MM.1S (cell line): ENCODE data around the gene MXI1.
"Not testable (repeated sequence)": the region's sequence is repeated elsewhere in the genome, so short reads cannot be mapped to it uniquely, and the experiment has no call there.

Source experiments
- DNase-seq: peaks from one replicate; pipeline ENCODE4 v3.0.0-alpha.2; 2015
- H2AFZ ChIP-seq: fragments of 300-600 bp; sonication (generic); 2 replicates; pipeline ENCODE4 v1.6.0; 2016; ENCODE audit warnings: antibody characterized with exemption, low read length
- H3F3A ChIP-seq: fragments of 300-600 bp; sonication (generic); 2 replicates; pipeline ENCODE4 v1.6.1; 2016; ENCODE audit warnings: mild to moderate bottlenecking, antibody characterized with exemption, low read length, moderate library complexity, mixed read lengths; ENCODE audit not compliant: insufficient read depth
- H3K27ac ChIP-seq: fragments of 300-600 bp; sonication (generic); 2 replicates; pipeline ENCODE4 v1.5.1; 2016; ENCODE audit warnings: mild to moderate bottlenecking, low read length
- H3K27me3 ChIP-seq: fragments of 300-600 bp; sonication (generic); replicated peaks from 2 replicates; pipeline ENCODE4 v1.6.0; 2016; ENCODE audit warnings: low read length; ENCODE audit not compliant: insufficient read depth
- H3K36me3 ChIP-seq: fragments of 300-600 bp; sonication (generic); replicated peaks from 2 replicates; pipeline ENCODE4 v1.6.1; 2016; ENCODE audit warnings: mild to moderate bottlenecking, low read length, mixed read lengths; ENCODE audit not compliant: insufficient read depth
- H3K4me1 ChIP-seq: fragments of 300-600 bp; sonication (generic); 2 replicates; pipeline ENCODE4 v1.6.1; 2016; ENCODE audit warnings: low read length, mixed read lengths
- H3K4me2 ChIP-seq: fragments of 300-600 bp; sonication (generic); 2 replicates; pipeline ENCODE4 v1.6.0; 2016; ENCODE audit warnings: low read depth, low read length
- H3K4me3 ChIP-seq: fragments of 300-600 bp; sonication (generic); 2 replicates; pipeline ENCODE4 v1.5.1; 2016; ENCODE audit warnings: low read length, mixed read lengths
- H3K79me2 ChIP-seq: fragments of 300-600 bp; sonication (generic); 2 replicates; pipeline ENCODE4 v1.6.1; 2016; ENCODE audit warnings: mixed run types, low read length, mixed read lengths
- H3K9ac ChIP-seq: fragments of 300-600 bp; sonication (generic); 2 replicates; pipeline ENCODE4 v1.6.1; 2016; ENCODE audit warnings: low read length, mixed read lengths
- H3K9me2 ChIP-seq: fragments of 300-600 bp; sonication (generic); replicated peaks from 2 replicates; pipeline ENCODE4 v1.6.1; 2016; ENCODE audit warnings: mild to moderate bottlenecking, low read length, mixed read lengths; ENCODE audit not compliant: insufficient read depth
- H3K9me3 ChIP-seq: fragments of 300-600 bp; sonication (generic); replicated peaks from 2 replicates; pipeline ENCODE4 v1.6.1; 2016; ENCODE audit warnings: mild to moderate bottlenecking, low read length, mixed read lengths; ENCODE audit not compliant: insufficient read depth
- H4K20me1 ChIP-seq: fragments of 300-600 bp; sonication (generic); 2 replicates; pipeline ENCODE4 v1.6.1; 2016; ENCODE audit warnings: mild to moderate bottlenecking, low read length, moderate library complexity, mixed read lengths; ENCODE audit not compliant: insufficient read depth
- CTCF ChIP-seq: fragments of 300-600 bp; sonication (generic); IDR thresholded peaks from 2 replicates; pipeline ENCODE4 v1.5.1; 2016; ENCODE audit warnings: antibody characterized with exemption, low read length, mixed read lengths
- EZH2 ChIP-seq: fragments of 300-600 bp; sonication (generic); optimal IDR thresholded peaks from 2 replicates; pipeline ENCODE3; 2017; ENCODE audit warnings: low read depth, mild to moderate bottlenecking, antibody characterized with exemption, low read length, mixed read lengths
- EZH2phosphoT487 ChIP-seq: fragments of 300-600 bp; sonication (generic); IDR thresholded peaks from 2 replicates; pipeline ENCODE4 v1.6.1; 2018; ENCODE audit warnings: antibody characterized with exemption, low read length

The MXI1 gene

DNA sequence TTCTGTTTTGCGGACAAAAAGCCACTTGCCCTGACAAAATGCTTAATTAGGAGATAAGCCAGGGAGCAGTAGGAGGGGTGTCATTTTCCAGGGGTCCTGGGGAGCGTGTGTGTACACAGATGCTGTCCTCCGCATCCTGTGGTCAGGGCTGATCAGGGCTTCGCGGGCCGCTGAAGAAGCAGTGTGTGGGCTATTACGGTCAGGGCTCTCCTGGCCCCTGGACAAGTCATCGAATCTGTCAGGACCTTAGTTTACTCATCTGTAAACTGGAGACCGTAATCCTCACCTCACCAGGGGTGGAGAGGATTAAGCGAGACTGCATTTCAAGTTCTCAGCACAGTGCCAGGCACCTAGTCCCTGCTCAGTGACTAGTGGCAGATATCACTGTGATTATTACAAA is 26.0 kb upstream of the MXI1 start:
- H3F3A ChIP-seq: no peaks in the 10 kb centered on the region
- no peaks in the 10 kb centered on the region for H3K9me2 ChIP-seq
- DNase-seq: no peak
- no peaks in the 10 kb centered on the region for H3K79me2 ChIP-seq
- TF ChIP-seq EZH2 (no peak), CTCF (no peak), EZH2phosphoT487 (no peak)
- no peaks in the 10 kb centered on the region for H3K4me1 ChIP-seq
- H2AFZ ChIP-seq: no peak overlapping the region
- no peaks in the 10 kb centered on the region for H3K27me3 ChIP-seq
- no peaks in the 10 kb centered on the region for H3K9me3 ChIP-seq
- H3K27ac ChIP-seq: no peak overlapping the region
- H3K36me3 ChIP-seq: no peaks in the 10 kb centered on the region
- no peak overlapping the region for H3K4me3 ChIP-seq
- no peak overlapping the region for H3K4me2 ChIP-seq
- no peaks in the 10 kb centered on the region for H4K20me1 ChIP-seq
- no peak overlapping the region for H3K9ac ChIP-seq

DNA sequence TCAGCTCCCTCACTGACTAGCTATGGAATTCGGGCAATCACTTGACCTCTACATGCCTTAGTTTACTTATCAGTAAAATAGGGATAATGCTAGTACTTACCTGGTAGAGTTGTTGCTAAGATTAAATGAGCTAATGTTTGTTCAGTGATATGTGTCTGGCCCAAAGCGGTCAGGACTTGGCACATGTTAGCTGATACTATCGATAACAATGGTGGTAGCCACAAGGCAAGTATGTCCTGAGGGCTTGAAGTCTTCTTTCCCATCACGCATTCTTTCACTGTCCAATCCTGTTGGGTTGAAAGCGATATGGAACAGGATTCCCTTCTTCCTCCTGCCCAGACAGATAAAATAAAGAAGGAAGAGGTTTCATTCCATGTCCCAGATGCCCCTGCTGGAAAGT is 25.5 kb upstream of the MXI1 start:
- Histone ChIP-seq H3K9ac (no peak overlapping the region), H3K79me2 (no peaks in the 10 kb centered on the region), H3K4me3 (no peak overlapping the region), H3K9me3 (no peaks in the 10 kb centered on the region), H2AFZ (no peak overlapping the region), H4K20me1 (no peaks in the 10 kb centered on the region), H3K9me2 (no peaks in the 10 kb centered on the region), H3K27me3 (no peaks in the 10 kb centered on the region), H3K4me1 (no peaks in the 10 kb centered on the region), H3K4me2 (no peak overlapping the region), H3K36me3 (no peaks in the 10 kb centered on the region), H3F3A (no peaks in the 10 kb centered on the region), H3K27ac (no peak overlapping the region)
- no peak for TF ChIP-seq CTCF
- TF ChIP-seq EZH2phosphoT487: no peak
- no peak for TF ChIP-seq EZH2
- no peak for DNase-seq

DNA sequence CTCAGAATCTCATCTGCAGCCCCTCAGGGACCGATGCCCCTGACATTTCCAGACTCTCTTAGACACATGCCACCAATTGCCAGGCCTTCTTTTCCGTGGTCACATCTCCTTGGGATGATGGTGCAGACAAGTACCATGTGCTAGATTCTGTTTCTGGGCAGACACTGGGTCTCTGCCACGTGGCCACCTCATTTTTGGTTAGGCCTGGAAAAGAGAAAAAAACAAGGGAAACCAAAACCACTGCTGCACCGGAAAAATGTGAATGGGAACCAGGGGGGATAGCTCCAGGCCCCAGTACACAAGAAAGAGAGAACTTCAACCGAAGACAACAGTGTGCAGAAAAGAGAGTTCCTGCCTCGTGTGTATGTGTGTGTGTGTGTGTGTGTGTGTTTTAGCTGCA is 23.0 kb upstream of the MXI1 start:
- no peaks in the 10 kb centered on the region for H3K9me3 ChIP-seq

DNA sequence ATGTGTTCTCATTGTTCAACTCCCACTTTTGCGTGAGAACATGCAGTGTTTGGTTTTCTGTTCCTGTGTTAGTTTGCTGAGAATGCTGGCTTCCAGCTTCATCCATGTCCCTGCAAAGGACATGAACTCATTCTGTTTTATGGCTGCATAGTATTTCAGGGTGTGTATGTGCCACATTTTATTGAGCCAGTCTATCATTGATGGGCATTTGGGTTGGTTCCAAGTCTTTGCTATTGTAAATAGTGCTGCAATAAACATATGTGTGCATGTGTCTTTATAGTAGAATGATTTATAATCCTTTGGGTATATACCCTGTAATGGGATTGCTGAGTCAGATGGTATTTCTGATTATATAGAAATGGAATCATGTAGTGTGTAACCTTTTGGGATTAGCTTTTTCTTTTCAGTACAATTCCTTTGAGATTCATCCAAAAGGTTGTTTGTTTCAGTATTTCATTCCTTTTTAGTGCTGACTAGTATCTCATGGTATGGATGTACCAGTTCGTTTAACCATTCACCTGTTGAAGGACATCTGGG is 21.7 kb upstream of the MXI1 start:
- not testable (repeated sequence) for H3K9me3 ChIP-seq, H3K27me3 ChIP-seq, H3K79me2 ChIP-seq, H4K20me1 ChIP-seq, H3K4me1 ChIP-seq, H3K9ac ChIP-seq, H2AFZ ChIP-seq, DNase-seq, H3K4me2 ChIP-seq, H3K36me3 ChIP-seq, H3K4me3 ChIP-seq, H3K9me2 ChIP-seq, H3K27ac ChIP-seq, H3F3A ChIP-seq

More for the DNA sequence above, 23.0 kb upstream of the MXI1 start:
- Histone ChIP-seq H3K9ac (no peak overlapping the region), H3K27ac (no peak overlapping the region), H3K36me3 (no peaks in the 10 kb centered on the region), H3K4me3 (no peak overlapping the region), H3K9me2 (no peaks in the 10 kb centered on the region), H3K79me2 (no peaks in the 10 kb centered on the region), H3F3A (no peaks in the 10 kb centered on the region), H2AFZ (no peak overlapping the region), H4K20me1 (no peaks in the 10 kb centered on the region), H3K4me1 (no peaks in the 10 kb centered on the region), H3K27me3 (no peaks in the 10 kb centered on the region), H3K4me2 (no peak overlapping the region)
- TF ChIP-seq EZH2 (no peak), EZH2phosphoT487 (no peak), CTCF (no peak)
- no peak for DNase-seq
